Epidermal melanocyte (primary cell): ENCODE data around the gene SLIT3.

Experiments used
- DNase-seq: peaks from one replicate; pipeline ENCODE4 v3.0.0; 2011; ENCODE audit warnings: low spot score; ENCODE audit not compliant: insufficient read length

Gene SLIT3

GRCh38 chr5:168967882-168968620 is 332.9 kb downstream of the SLIT3 start:
- no peak for DNase-seq

- DNase-seq = no peak
Measured at GRCh38 chr5:168965638-168966037, 335.3 kb downstream of the SLIT3 start.

DNA sequence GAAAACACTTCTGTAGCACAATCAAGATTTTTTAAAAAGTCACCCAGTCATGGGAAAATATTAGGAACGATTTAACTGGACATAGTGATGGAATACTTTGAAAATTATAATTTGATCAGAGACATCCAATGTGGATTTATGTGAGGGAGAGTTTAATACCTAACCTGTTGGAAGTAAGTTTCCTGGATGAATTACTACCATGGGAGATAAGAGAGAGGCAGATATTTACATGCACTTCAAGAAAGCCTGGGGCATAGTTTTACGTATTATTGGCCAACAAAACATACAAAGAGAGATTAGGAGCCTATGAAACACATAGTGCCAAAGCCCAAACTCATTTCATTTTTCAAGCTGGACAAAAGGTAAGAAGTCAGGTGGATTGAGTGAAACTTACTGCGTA is 336.8 kb downstream of the SLIT3 start:
- no peak for DNase-seq

GRCh38 chr5:168962306-168962705 is 338.6 kb downstream of the SLIT3 start:
- DNase-seq = no peak

GRCh38 chr5:168961681-168962080 is 339.3 kb downstream of the SLIT3 start:
- DNase-seq = no peak

GRCh38 chr5:168960497-168960896 is 340.4 kb downstream of the SLIT3 start:
- no peak for DNase-seq

GRCh38 chr5:168953351-168953750 is 347.6 kb downstream of the SLIT3 start:
- no peak for DNase-seq

- DNase-seq = no peak
Measured at GRCh38 chr5:168952196-168952595, 348.7 kb downstream of the SLIT3 start.

GRCh38 chr5:168951769-168952168 is 349.2 kb downstream of the SLIT3 start:
- DNase-seq = no peak

GRCh38 chr5:168951356-168951755 is 349.6 kb downstream of the SLIT3 start:
- DNase-seq = peak; percentile 61

GRCh38 chr5:168950241-168950951 is 350.5 kb downstream of the SLIT3 start:
- DNase-seq = no peak

GRCh38 chr5:168948746-168949145 is 352.2 kb downstream of the SLIT3 start:
- no peak for DNase-seq

DNA sequence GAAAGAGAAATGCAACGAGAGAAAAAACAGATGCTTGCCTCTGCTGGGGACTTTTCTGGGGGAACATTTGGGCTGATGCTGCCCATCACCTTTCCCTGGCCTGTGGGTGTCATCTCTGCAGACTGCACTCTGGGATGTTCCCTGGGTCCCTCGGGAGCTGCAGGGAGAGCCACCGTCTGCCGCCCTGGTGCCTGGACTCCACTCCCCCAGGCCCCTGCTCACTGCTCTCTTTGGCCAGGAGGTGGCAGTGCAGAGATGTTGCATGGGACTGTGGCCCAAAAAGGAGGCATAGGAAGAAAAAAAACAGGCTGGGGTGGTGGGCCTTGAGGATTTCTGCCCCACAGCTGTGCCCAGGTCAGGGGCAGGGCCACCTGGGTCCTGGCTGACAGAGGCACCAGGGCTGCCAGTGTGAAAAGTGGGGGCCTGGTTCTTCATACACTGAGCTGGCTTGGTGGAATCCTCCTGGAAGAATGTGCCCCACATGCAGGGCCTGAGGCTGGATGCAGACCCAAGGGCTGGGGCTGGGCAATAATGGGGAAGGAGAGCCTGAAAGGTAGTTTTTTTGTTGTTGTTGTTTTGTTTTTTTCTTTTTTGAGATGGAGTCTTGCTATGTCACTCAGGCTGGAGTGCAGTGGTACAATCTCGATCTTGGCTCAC is 353.6 kb downstream of the SLIT3 start:
- peak; percentile 33 for DNase-seq

DNA sequence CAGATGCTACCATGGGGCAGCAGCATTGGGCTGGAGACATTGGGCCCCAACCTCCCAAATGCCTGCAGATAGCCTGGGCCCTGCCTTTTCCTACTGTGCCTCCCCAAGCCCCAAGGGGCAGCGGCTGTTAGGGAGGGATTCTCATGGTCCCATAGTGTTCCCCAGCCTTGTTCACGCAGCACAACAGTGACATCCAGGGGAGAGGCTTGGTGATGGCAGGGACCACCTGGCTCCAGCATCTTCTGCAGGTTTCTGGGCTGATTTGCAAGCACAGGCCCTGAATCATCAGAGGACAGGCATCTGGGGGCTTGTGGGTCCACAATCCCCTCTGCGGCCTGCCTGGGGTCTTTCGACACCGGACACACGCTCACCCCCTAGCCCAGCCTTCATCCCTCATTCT is 354.6 kb downstream of the SLIT3 start:
- no peak for DNase-seq

GRCh38 chr5:168944004-168944403 is 356.9 kb downstream of the SLIT3 start:
- DNase-seq = no peak

GRCh38 chr5:168943091-168943884 is 357.7 kb downstream of the SLIT3 start:
- DNase-seq = no peak

- DNase-seq = no peak
Measured at GRCh38 chr5:168941901-168942300, 359.0 kb downstream of the SLIT3 start.

DNA sequence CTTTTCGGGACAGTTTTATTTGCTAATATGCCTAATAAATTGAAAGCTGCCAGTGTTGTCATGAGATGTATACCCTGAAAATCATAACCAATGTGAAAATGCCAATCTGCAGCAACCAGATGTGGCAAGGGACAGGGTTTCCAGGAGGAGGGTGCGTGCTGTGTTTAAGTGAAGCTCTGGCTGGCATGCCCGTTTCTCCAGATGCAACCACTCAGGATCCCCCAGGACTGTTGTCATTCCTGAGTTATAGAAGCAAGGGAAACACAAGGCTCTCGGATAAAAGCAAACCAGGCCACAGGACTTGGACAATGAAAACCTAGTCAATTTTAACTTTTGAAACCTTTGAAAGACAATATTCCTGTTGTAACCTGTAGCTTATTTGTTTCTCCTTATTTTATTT is 360.2 kb downstream of the SLIT3 start:
- no peak for DNase-seq

- DNase-seq = no peak
Measured at GRCh38 chr5:168939887-168940544, 360.9 kb downstream of the SLIT3 start.

DNA sequence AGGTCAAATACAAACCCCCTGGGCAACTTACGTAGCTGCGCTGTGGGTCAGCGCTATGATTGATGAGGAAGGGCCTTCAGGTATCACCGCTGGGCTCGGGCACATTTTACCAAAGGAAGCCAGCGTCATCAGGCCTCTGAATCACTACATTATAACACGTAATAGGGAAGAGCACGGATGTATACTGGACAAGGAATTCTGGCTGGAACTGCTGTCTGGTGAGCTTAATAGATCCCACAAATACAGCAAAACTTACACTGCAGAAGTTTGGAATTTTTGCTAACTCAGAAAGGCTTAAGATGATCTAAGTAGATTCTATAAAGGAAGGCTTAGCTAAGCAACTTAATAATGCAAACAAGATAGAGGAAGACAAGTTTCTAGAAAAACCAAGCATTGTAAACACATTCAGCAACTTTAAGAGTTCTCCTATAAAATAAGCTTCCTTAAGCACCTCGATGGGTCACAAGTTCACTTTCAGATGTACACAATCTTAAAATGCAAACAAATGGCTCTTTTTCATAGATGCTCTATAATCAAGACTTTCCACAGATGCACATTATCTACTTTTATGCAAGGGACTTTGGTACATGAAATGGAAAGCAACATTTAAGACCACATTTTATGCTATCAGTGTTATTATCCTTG is 361.7 kb downstream of the SLIT3 start:
- no peak for DNase-seq

GRCh38 chr5:168936511-168936910 is 364.4 kb downstream of the SLIT3 start:
- no peak for DNase-seq
